ENCODE data around the gene GYS1.

GYS1 gene

DNA sequence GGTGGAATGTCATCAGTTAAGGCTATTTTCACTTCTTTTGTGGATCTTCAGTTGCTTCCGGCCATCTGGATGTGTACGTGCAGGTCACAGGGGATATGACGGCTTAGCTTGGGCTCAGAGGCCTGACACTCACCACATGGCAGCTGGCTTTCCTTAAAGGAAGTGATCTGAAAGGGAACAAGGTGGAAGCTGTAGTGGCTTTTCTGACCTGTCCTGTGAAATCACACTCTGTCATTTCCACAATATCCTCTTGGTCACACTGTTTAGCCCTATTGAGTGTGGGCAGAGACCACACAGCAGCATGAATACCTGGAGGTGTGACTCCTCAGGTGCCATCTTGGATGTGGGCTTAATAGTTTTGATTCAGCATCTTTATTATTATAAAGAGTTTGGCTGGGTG lies 43.0 kb downstream of the GYS1 start:
- Histone ChIP-seq H3K4me2 (ENCODE audit: low read length) (no peak overlapping the region), H3K4me3 (ENCODE audit: low read depth, low read length, poor library complexity, severe bottlenecking) (no peak overlapping the region), H3K9ac (ENCODE audit: low read length) (no peak overlapping the region), H3K9me3 (ENCODE audit: low read length) (peaks cover 10% of the 10 kb centered on the region), H2AFZ (ENCODE audit: low read length) (no peak overlapping the region), H3K4me1 (ENCODE audit: insufficient read depth, low read length, severe bottlenecking) (peaks cover 5% of the 10 kb centered on the region), H3K9me2 (ENCODE audit: low read depth, low read length) (no peaks in the 10 kb centered on the region), H3K36me3 (ENCODE audit: insufficient read depth, low read length) (no peaks in the 10 kb centered on the region; the same call in 1 of the 2 replicates), H4K20me1 (ENCODE audit: insufficient read depth, low read length) (no peaks in the 10 kb centered on the region), H3K27ac (ENCODE audit: low read depth, low read length, poor library complexity, severe bottlenecking) (no peak overlapping the region), H3K79me2 (ENCODE audit: insufficient read depth, low read length) (no peaks in the 10 kb centered on the region), H3K27me3 (ENCODE audit: insufficient read depth, low read length) (no peaks in the 10 kb centered on the region), H3F3A (ENCODE audit: insufficient read depth, low read length) (no peaks in the 10 kb centered on the region)
- TF ChIP-seq, protein P1, sequence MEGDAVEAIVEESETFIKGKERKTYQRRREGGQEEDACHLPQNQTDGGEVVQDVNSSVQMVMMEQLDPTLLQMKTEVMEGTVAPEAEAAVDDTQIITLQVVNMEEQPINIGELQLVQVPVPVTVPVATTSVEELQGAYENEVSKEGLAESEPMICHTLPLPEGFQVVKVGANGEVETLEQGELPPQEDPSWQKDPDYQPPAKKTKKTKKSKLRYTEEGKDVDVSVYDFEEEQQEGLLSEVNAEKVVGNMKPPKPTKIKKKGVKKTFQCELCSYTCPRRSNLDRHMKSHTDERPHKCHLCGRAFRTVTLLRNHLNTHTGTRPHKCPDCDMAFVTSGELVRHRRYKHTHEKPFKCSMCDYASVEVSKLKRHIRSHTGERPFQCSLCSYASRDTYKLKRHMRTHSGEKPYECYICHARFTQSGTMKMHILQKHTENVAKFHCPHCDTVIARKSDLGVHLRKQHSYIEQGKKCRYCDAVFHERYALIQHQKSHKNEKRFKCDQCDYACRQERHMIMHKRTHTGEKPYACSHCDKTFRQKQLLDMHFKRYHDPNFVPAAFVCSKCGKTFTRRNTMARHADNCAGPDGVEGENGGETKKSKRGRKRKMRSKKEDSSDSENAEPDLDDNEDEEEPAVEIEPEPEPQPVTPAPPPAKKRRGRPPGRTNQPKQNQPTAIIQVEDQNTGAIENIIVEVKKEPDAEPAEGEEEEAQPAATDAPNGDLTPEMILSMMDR (IDR thresholded peaks at IDR 0.05; ENCODE audit: low read length), result no peak
- no peak for TF ChIP-seq EZH2 (IDR thresholded peaks at IDR 0.05; ENCODE audit: borderline replicate concordance, low read length)

DNA sequence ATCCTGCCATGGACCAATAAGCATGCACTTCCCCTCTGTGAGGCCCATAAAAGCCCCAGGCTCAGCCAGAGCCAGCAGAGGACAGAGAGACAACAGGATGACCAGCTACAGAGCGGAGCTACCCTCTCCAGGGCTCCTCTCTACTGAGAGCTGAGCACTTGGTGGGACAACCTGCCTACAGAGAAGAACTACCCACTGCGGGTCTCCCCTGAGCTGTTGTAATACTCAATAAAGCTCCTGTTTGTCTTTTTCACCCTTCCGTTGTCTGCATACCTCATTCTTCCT lies 45.9 kb downstream of the GYS1 start:
- H3K9ac ChIP-seq (ENCODE audit: low read length), result no peak overlapping the region
- H3K4me2 ChIP-seq (ENCODE audit: low read length), result no peak overlapping the region
- H3K9me2 ChIP-seq (ENCODE audit: low read depth, low read length), result no peaks in the 10 kb centered on the region
- no peaks in the 10 kb centered on the region for H3K27me3 ChIP-seq (ENCODE audit: insufficient read depth, low read length)
- no peaks in the 10 kb centered on the region for H3K79me2 ChIP-seq (ENCODE audit: insufficient read depth, low read length)
- TF ChIP-seq EZH2 (IDR thresholded peaks at IDR 0.05; ENCODE audit: borderline replicate concordance, low read length), result no peak
- TF ChIP-seq, protein P1 (IDR thresholded peaks at IDR 0.05; ENCODE audit: low read length), result no peak
- H3K9me3 ChIP-seq (ENCODE audit: low read length), result peaks cover 10% of the 10 kb centered on the region
- H3K36me3 ChIP-seq (ENCODE audit: insufficient read depth, low read length), result no peaks in the 10 kb centered on the region; the same call in 1 of the 2 replicates
- H3F3A ChIP-seq (ENCODE audit: insufficient read depth, low read length), result no peaks in the 10 kb centered on the region
- H4K20me1 ChIP-seq (ENCODE audit: insufficient read depth, low read length), result no peaks in the 10 kb centered on the region
- no peaks in the 10 kb centered on the region for H3K4me1 ChIP-seq (ENCODE audit: insufficient read depth, low read length, severe bottlenecking)
- H3K27ac ChIP-seq (ENCODE audit: low read depth, low read length, poor library complexity, severe bottlenecking), result no peak overlapping the region
- H3K4me3 ChIP-seq (ENCODE audit: low read depth, low read length, poor library complexity, severe bottlenecking), result no peak overlapping the region
- H2AFZ ChIP-seq (ENCODE audit: low read length), result no peak overlapping the region

DNA sequence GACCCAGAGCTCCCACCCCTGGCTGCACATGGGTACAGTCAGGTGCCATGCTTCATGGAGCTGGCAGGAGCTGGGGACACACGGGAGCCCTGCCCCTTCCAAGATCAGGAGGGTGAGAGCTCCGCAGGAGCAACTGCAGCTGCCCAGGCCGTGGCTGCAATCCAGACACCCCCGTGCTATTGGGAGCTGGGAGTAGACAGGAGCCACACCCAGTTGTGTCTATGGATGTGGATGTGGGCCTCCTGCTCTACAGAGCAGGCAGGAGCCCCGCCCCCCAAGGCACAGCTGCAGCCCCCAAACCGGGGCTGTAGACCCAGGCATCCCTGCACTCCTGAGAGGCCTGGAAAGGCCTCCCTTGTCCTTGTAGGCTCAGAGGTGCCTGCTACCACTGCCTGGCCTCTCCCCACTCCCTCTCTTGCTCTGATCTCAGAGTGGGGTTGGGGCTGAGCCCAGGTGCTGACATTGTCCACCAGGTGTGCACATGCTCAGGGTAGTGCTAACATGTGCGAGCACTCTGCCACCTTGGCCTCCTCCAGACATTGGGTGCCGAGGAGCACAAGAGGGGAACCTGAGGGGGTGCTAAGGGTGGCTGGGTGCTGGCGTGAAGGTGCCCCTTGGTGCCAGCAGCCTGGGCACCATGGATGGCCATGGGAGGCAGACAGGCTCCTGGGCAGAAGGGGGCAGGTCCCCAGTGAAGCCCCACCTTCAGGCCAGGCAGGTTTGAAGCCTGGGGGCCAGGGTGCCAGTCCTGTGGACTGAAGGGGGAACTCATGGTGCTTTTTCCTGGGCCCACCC lies 46.4 kb downstream of the GYS1 start:
- Histone ChIP-seq H3K9me3 (ENCODE audit: low read length) (peaks cover 10% of the 10 kb centered on the region), H3K36me3 (ENCODE audit: insufficient read depth, low read length) (no peaks in the 10 kb centered on the region; the same call in 1 of the 2 replicates), H3K4me1 (ENCODE audit: insufficient read depth, low read length, severe bottlenecking) (no peaks in the 10 kb centered on the region), H4K20me1 (ENCODE audit: insufficient read depth, low read length) (no peaks in the 10 kb centered on the region), H3K9ac (ENCODE audit: low read length) (no peak overlapping the region), H3K27ac (ENCODE audit: low read depth, low read length, poor library complexity, severe bottlenecking) (no peak overlapping the region), H3F3A (ENCODE audit: insufficient read depth, low read length) (no peaks in the 10 kb centered on the region), H3K27me3 (ENCODE audit: insufficient read depth, low read length) (no peaks in the 10 kb centered on the region), H3K9me2 (ENCODE audit: low read depth, low read length) (no peaks in the 10 kb centered on the region), H3K4me2 (ENCODE audit: low read length) (no peak overlapping the region), H3K79me2 (ENCODE audit: insufficient read depth, low read length) (no peaks in the 10 kb centered on the region), H2AFZ (ENCODE audit: low read length) (no peak overlapping the region), H3K4me3 (ENCODE audit: low read depth, low read length, poor library complexity, severe bottlenecking) (no peak overlapping the region)
- TF ChIP-seq, protein P1 (IDR thresholded peaks at IDR 0.05; ENCODE audit: low read length), result no peak
- TF ChIP-seq EZH2 (IDR thresholded peaks at IDR 0.05; ENCODE audit: borderline replicate concordance, low read length), result no peak
